Measurements from ENCODE around the gene A4GALT.

A4GALT gene

DNA sequence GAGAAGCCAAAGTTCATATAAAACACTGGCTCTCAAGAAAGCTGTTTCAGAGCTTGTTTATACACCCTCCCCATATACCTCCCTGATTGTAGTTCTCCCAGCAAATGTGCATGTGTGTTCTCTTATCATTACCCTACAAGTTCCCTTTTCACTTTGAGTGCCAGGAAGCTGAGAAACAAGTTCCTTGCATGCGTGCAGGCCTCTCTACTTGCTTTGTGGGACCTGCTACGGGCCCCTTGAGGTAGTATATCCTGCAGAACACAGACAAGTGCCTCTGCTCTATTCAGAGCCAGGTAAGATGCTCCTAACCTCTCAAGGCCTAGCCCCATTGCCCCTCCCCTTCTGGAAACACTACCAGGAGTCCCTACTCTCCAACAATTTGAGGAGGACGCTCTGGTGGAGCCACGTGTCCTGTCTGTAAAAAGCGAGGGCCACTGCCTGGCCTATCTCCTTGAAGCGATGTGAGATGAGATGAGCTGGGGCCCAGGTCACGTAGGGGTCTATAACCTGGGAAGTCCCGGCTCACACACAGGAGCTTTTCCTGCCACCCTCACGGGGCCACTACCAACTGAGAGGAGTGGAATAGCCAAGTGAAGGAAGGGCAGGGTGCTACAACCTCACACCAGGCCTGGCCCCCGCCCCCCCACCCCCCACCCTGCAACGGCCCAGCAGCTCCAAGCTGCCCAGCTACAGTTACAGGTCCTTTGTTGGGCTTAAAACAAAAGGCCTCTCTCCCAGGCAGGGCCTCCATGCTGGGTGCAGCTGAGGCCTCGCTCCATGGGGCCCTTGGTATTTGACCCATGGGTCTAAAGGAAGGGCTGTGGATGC, 77.7 kb downstream of the A4GALT start:
- Histone ChIP-seq H3K27me3 (ENCODE audit: control insufficient read depth, insufficient read depth, low read length) (no peaks in the 10 kb centered on the region), H3K27ac (no peak overlapping the region), H3K4me2 (ENCODE audit: low read length) (no peak overlapping the region), H3K9me3 (ENCODE audit: control insufficient read depth, low read length) (no peaks in the 10 kb centered on the region), H3K4me3 (ENCODE audit: low read depth, low read length) (no peak overlapping the region), H2AFZ (no peak overlapping the region), H3K9ac (no peak overlapping the region), H3K36me3 (ENCODE audit: control insufficient read depth, insufficient read depth, low read length) (no peaks in the 10 kb centered on the region), H3K4me1 (no peaks in the 10 kb centered on the region), H3K79me2 (no peaks in the 10 kb centered on the region)
- TF ChIP-seq, protein P1, sequence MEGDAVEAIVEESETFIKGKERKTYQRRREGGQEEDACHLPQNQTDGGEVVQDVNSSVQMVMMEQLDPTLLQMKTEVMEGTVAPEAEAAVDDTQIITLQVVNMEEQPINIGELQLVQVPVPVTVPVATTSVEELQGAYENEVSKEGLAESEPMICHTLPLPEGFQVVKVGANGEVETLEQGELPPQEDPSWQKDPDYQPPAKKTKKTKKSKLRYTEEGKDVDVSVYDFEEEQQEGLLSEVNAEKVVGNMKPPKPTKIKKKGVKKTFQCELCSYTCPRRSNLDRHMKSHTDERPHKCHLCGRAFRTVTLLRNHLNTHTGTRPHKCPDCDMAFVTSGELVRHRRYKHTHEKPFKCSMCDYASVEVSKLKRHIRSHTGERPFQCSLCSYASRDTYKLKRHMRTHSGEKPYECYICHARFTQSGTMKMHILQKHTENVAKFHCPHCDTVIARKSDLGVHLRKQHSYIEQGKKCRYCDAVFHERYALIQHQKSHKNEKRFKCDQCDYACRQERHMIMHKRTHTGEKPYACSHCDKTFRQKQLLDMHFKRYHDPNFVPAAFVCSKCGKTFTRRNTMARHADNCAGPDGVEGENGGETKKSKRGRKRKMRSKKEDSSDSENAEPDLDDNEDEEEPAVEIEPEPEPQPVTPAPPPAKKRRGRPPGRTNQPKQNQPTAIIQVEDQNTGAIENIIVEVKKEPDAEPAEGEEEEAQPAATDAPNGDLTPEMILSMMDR (IDR thresholded peaks at IDR 0.05), result no peak
